Measurements from ENCODE around the gene PLXNC1. TPM values are rescaled to one million over a fixed set of nuclear protein-coding genes. Genes with fewer than 3 reads are reported as not detected.

Gene PLXNC1
- polyA plus RNA-seq, 1 donor (not counting 4 experiments of a cell fraction or from before 2014, with no cell fraction given): 0.17 TPM

DNA sequence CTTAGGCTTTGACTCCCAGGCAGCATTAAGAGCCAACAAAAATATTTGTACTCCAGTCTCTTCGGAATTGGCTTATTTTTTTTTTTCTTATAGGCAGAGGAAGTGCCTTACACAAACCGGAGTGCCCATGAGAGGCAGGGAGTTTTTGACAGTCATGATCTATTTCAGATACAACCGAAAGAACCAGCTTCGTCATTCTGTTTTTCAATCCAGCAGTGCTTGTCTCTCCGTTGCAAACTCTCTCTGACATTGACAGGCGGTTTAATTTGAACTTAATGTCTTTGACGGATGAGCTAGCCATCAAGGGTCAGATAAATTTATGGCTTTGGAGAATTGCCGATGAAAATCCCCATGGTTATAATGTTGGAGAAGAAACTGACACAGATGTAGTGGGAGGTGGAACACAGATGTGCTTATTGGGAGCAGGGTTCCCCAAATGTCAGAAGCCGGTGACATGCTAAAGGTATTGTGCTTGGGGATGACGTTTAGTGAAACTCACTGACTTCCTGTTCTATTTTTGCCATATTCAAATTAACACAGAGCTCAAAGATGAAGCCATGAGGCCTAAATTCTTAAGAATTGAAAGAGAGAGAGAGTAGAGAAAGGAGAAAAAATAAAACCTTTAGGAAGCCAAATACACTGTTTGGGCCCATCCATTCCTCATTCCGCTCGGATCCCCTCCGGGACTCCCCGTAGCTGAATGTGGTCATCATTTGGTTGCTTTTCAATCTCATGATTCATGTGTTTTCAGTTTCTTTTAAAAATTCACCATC, 59.7 kb downstream of the PLXNC1 start:
- no peaks in the 10 kb centered on the region for H3K9me1 ChIP-seq (ENCODE audit: control insufficient read depth, extremely low read depth, insufficient read depth, low read length)
- FAIRE-seq (no peak), DNase-seq (ENCODE audit: low read depth, low spot score) (no peak)
- no peaks in the 10 kb centered on the region for H3K36me3 ChIP-seq (ENCODE audit: control insufficient read depth in 2 of 2, extremely low read depth in 1 of 2, insufficient read depth in 2 of 2, low read length in 2 of 2)
- peaks cover 7% of the 10 kb centered on the region for H3K27me3 ChIP-seq (ENCODE audit: control insufficient read depth, extremely low read depth, insufficient read depth, low read length)
- H3K4me1 ChIP-seq (ENCODE audit: control insufficient read depth, extremely low read depth, insufficient read depth, low read length): no peaks in the 10 kb centered on the region
- H3K9me3 ChIP-seq (ENCODE audit: control insufficient read depth, low read depth, low read length): no peaks in the 10 kb centered on the region
- no peak overlapping the region for H3K27ac ChIP-seq (ENCODE audit: control insufficient read depth, insufficient read depth, low read length)
- H2AFZ ChIP-seq (ENCODE audit: control insufficient read depth, low read length): no peak overlapping the region
- peak overlapping the region; percentile 19 for H3K4me2 ChIP-seq (ENCODE audit: control insufficient read depth, extremely low read depth, insufficient read depth, low read depth, low read length)
- H3K79me2 ChIP-seq (ENCODE audit: control insufficient read depth, insufficient read depth, low read length): no peaks in the 10 kb centered on the region
- H4K20me1 ChIP-seq (ENCODE audit: control insufficient read depth, extremely low read depth, insufficient read depth, low read length): no peaks in the 10 kb centered on the region
- H3K4me3 ChIP-seq (ENCODE audit: control insufficient read depth in 2 of 3, extremely low read depth in 1 of 3, insufficient read depth in 2 of 3, low read depth in 1 of 3, low read length in 3 of 3): no peak overlapping the region
- H3K9ac ChIP-seq (ENCODE audit: control insufficient read depth, extremely low read depth, insufficient read depth, low read length): no peak overlapping the region
- dilution Hi-C loops (cut with MboI; ENCODE audit: extremely low pct_ligation_motif_present, low sequenced_read_pairs): no loop called here
- TF ChIP-seq, protein P1, sequence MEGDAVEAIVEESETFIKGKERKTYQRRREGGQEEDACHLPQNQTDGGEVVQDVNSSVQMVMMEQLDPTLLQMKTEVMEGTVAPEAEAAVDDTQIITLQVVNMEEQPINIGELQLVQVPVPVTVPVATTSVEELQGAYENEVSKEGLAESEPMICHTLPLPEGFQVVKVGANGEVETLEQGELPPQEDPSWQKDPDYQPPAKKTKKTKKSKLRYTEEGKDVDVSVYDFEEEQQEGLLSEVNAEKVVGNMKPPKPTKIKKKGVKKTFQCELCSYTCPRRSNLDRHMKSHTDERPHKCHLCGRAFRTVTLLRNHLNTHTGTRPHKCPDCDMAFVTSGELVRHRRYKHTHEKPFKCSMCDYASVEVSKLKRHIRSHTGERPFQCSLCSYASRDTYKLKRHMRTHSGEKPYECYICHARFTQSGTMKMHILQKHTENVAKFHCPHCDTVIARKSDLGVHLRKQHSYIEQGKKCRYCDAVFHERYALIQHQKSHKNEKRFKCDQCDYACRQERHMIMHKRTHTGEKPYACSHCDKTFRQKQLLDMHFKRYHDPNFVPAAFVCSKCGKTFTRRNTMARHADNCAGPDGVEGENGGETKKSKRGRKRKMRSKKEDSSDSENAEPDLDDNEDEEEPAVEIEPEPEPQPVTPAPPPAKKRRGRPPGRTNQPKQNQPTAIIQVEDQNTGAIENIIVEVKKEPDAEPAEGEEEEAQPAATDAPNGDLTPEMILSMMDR (optimal IDR thresholded peaks at IDR 0.05 in 1 of 3, IDR thresholded peaks at IDR 0.05 in 1 of 3, conservative IDR thresholded peaks at IDR 0.05 in 1 of 3; ENCODE audit: extremely low read depth in 1 of 3, insufficient read depth in 2 of 3, low read length in 3 of 3): no peak
- TF ChIP-seq EZH2 (IDR thresholded peaks at IDR 0.05; ENCODE audit: low read length): no peak

DNA sequence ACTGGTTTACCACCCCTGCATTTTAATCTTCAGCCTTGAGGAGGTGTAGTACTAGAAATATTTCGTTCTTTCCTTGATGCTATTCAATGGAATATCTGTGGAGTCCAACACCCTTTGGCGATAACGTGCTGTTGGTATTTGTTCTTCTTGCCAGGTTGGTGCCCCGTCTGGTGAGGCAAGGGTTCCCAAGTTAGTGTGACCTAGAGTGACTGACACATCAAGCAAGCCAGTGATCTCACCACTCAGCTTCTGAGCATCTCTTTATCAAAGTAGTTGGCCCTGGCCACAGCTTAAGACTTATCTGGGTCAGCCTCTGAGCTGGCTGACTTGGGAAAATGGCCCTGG, 60.2 kb downstream of the PLXNC1 start:
- no peak for DNase-seq (ENCODE audit: low read depth, low spot score)
- Histone ChIP-seq H3K27me3 (ENCODE audit: control insufficient read depth, extremely low read depth, insufficient read depth, low read length) (peaks cover 7% of the 10 kb centered on the region), H3K9me1 (ENCODE audit: control insufficient read depth, extremely low read depth, insufficient read depth, low read length) (no peaks in the 10 kb centered on the region), H3K27ac (ENCODE audit: control insufficient read depth, insufficient read depth, low read length) (no peak overlapping the region), H3K9ac (ENCODE audit: control insufficient read depth, extremely low read depth, insufficient read depth, low read length) (no peak overlapping the region), H3K9me3 (ENCODE audit: control insufficient read depth, low read depth, low read length) (no peaks in the 10 kb centered on the region), H4K20me1 (ENCODE audit: control insufficient read depth, extremely low read depth, insufficient read depth, low read length) (no peaks in the 10 kb centered on the region), H3K36me3 (ENCODE audit: control insufficient read depth in 2 of 2, extremely low read depth in 1 of 2, insufficient read depth in 2 of 2, low read length in 2 of 2) (no peaks in the 10 kb centered on the region), H3K4me1 (ENCODE audit: control insufficient read depth, extremely low read depth, insufficient read depth, low read length) (no peaks in the 10 kb centered on the region), H3K79me2 (ENCODE audit: control insufficient read depth, insufficient read depth, low read length) (no peaks in the 10 kb centered on the region), H3K4me2 (ENCODE audit: control insufficient read depth, extremely low read depth, insufficient read depth, low read depth, low read length) (no peak overlapping the region), H2AFZ (ENCODE audit: control insufficient read depth, low read length) (no peak overlapping the region), H3K4me3 (ENCODE audit: control insufficient read depth in 2 of 3, extremely low read depth in 1 of 3, insufficient read depth in 2 of 3, low read depth in 1 of 3, low read length in 3 of 3) (no peak overlapping the region)
- dilution Hi-C loops (cut with MboI; ENCODE audit: extremely low pct_ligation_motif_present, low sequenced_read_pairs): no loop called here
- TF ChIP-seq, protein P1 (optimal IDR thresholded peaks at IDR 0.05 in 1 of 3, IDR thresholded peaks at IDR 0.05 in 1 of 3, conservative IDR thresholded peaks at IDR 0.05 in 1 of 3; ENCODE audit: extremely low read depth in 1 of 3, insufficient read depth in 2 of 3, low read length in 3 of 3): no peak
- no peak for TF ChIP-seq EZH2 (IDR thresholded peaks at IDR 0.05; ENCODE audit: low read length)
- no peak for FAIRE-seq
